Measurements from ENCODE around the gene IDS. TPM values are rescaled to one million over a fixed set of nuclear protein-coding genes. Genes with fewer than 3 reads are reported as not detected.
"Not testable (repeated sequence)": the region's sequence is repeated elsewhere in the genome, so short reads cannot be mapped to it uniquely, and the experiment has no call there.

Gene IDS, protein sequence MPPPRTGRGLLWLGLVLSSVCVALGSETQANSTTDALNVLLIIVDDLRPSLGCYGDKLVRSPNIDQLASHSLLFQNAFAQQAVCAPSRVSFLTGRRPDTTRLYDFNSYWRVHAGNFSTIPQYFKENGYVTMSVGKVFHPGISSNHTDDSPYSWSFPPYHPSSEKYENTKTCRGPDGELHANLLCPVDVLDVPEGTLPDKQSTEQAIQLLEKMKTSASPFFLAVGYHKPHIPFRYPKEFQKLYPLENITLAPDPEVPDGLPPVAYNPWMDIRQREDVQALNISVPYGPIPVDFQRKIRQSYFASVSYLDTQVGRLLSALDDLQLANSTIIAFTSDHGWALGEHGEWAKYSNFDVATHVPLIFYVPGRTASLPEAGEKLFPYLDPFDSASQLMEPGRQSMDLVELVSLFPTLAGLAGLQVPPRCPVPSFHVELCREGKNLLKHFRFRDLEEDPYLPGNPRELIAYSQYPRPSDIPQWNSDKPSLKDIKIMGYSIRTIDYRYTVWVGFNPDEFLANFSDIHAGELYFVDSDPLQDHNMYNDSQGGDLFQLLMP
- total RNA-seq: 28.3 TPM

DNA sequence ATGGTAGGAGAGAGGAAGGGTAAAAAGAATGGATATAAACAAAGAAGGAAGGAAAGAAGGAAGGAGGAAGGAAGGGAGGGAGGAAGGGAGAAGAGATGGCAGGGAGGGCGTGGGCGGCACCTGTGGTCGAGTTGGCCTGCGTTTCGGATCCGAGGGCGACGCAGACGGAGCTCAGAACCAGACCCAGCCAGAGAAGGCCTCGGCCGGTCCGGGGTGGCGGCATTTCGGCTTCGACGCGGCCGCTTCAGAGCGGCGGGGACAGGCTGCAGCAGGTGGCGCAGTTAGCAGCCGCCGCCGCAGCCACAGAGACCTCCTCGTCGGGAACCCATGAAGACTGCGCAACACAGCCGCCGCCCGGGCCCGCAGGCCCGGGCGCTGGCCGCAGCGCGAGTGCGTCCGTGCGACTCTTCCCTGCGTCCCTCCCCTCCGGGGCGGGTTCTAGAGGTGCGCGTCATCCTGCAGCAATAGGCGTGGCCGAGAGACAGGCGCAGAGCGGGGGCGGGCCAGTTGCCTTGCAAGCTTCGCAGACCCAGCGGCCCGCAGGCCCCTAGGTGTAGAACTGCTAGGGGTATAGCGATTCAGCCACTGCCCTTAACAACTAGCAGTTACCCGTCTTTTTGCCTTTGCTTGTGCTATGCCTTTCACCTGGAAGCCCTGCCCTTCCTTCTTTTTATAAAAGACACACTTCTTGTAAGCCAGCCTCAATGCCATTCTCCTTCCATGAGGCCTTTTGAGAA, at the start of gene IDS:
Gene IDS, minus strand, starts transcription at position 392 of the 737 bp plus-strand sequence. Its CDS starts 169 bp downstream, at position 223.
- DNase-seq: peak; percentile 94

DNA sequence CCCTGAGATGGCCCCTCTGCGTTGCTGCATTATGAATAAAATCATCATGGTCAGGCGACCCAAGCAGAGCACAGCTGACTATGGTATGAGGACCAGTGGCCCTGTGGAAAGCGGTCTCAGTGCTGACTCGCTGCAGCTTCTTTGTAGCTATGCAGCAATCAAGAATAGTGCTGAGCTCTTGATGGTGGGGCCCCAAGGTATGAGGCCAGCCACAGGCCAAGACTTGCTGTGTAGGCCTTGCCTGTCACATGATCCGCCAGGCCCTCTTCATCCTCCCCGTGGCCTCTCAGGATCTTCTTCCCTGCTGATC, 46.8 kb upstream of the IDS start:
- DNase-seq: not testable (repeated sequence)

DNA sequence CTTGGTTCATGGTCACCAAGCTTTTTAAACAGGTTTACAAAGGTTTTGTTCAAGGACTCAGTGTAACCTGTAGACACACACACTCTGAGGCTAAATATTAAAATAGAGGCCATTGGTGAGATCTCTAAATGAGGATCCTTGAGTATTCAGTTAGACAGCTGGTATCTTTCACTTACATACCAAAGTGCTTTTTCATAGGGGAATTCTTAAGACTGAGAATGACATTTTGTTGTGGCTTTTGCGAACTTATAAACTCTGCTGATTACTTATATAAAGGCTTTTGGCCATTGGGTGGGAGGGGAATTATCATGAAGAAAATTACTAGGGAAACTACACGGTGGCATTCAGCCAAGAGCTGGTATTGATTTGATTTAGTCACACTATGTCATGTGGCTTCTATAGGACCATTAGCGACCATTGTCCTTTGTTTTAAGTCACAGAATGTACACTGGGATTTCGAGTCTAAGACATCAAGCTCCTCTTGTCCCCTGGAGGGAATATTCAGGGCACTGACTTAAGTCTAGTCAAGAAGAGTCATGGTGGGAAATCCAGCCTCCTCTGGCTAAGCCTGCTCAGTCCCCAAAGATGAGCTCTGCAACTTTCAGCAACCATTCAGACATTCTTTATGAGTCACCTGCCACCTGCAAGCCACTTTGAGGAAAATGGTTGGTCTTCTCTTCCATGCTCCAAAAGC, 46.3 kb upstream of the IDS start:
- DNase-seq: not testable (repeated sequence)

DNA sequence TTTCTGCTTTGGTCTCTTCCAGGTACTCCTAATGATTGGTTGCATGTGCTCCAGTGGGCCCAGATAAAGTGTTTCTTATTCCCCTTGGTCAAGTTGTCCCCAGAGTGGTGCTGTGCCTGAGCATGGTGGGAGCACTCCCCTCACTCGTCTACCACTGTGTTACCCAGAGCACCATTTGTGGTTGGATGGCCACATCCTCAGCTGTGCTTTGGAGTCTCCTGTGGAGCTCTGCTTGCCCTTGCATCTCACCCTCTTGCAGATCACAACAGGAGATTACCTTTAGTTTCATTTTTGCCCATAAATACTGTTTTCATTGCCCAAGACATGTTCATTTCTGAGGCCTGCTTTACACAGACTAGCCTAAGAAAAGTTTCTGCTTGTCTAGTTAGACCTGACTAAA, 45.3 kb upstream of the IDS start:
- DNase-seq: not testable (repeated sequence)

DNA sequence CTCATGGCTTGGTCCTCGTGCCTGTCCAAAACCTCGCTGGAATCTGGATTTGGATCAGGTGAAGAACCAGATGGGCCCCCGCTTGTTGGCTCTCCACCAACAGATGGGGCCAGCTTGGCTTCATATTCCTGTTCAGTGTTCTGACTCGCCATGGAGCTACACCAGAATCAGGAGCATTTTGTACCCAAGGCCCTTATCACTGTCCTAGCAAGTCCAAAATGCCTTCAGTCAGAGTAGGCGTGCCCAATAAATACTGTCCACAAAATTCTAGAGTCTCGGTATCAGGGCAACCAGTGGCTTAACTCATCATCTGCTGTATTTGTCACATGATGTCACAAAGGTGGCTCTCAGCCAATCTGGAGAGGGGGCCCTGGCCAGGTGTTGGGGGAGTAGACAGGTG, 44.6 kb upstream of the IDS start, which contains the start of gene HSFX3:
Gene HSFX3, minus strand, starts transcription at position 224 of the 400 bp plus-strand sequence. Its CDS starts 72 bp downstream, at position 152.
- DNase-seq: not testable (repeated sequence)

DNA sequence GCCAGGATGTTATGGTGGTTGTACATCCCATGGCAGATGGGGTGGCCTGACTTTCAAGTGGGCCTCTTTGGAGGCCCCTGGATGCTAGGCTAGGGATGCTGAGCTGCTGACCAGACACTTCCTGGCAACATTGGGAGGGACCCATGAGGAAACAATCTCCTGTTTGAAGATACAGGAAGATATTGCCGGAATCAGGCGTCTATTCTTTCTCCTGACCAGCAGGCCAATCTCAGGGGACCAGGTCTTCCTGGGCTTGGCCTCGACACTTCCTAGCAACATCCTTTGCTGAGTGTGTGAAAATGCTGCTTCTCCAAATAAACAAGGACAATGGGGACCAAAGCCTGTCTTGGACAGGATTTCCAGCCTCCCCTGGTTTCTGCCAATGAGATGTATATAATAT, 42.7 kb upstream of the IDS start:
- not testable (repeated sequence) for DNase-seq

DNA sequence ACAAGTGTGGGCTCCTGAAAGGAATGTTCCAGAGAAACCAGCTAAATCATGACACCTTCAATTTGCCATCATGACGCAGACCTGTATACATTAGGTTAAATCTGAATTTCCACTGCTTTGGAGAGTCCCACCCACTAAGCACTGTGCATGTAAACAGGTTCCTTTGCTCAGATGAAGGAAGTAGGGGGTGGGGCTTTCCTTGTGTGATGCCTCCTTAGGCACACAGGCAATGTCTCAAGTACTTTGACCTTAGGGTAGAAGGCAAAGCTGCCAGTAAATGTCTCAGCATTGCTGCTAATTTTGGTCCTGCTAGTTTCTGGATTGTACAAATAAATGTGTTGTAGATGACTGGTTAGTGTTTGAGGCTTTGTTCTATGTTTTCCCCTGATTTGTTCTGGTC, 41.9 kb upstream of the IDS start:
- not testable (repeated sequence) for DNase-seq

DNA sequence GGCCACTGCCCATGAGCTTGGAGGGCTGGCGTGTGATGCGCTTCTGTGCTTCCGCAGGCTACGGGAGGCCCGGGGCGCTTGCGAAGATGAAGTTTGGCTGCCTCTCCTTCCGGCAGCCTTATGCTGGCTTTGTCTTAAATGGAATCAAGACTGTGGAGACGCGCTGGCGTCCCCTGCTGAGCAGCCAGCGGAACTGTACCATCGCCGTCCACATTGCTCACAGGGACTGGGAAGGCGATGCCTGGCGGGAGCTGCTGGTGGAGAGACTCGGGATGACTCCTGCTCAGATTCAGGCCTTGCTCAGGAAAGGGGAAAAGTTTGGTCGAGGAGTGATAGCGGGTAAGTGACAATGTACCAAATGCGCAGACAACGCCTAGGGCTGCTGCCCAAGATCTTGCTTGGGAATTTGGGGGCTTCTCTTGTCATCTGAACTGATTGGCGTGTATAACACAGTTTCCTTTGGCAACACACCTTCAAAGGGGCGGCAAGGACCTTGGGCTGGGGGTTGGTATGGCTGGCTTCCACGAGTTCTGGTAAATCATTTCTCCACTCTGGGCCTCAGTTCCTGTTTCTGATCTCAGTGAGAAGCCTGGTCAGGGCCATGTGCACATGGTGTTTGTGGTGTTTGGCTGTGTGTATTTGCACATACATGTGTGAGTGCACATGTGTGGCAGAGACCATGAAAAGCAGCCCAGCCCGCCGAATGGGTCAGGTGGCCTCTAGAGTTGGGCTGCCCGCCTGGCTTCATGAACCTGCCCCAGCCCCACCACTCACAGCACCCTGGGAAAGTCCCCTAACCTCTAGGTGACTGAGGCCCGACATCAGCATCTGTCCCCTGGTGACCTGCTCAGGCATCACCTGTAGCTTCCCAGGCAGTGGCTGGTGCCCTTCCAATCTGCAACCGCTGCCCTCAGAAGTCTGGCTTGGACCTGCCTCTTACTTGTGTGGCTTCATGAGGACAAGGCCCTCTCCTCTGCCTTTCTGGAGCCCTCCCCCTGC, 40.7 kb upstream of the IDS start:
- DNase-seq: not testable (repeated sequence)

DNA sequence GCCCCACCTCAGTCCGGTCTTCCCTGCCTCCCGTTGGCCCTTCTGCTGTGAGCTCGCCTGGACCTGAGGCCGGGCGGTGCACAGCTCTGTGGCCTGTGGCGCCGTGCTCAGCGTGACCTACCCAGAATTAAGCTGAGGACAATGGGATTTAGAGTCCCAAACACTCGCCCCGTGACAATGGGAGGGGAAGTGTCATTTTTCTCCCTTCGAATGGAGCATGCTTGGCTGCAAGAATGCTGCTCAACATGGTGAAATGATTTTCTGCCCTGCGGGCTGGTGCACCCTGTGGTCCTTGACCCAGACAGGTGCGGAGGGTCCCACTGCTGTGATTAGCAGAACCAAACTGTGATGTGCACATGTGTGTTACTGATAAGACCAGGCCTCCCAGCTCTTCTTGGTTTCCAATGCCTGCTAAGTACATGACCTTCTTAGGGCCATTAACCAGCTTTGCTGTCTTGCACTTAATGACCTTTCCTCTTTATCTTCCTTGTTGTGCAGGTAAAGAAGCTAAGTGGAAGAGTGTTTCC, 36.5 kb upstream of the IDS start:
- peak; percentile 12 for DNase-seq

DNA sequence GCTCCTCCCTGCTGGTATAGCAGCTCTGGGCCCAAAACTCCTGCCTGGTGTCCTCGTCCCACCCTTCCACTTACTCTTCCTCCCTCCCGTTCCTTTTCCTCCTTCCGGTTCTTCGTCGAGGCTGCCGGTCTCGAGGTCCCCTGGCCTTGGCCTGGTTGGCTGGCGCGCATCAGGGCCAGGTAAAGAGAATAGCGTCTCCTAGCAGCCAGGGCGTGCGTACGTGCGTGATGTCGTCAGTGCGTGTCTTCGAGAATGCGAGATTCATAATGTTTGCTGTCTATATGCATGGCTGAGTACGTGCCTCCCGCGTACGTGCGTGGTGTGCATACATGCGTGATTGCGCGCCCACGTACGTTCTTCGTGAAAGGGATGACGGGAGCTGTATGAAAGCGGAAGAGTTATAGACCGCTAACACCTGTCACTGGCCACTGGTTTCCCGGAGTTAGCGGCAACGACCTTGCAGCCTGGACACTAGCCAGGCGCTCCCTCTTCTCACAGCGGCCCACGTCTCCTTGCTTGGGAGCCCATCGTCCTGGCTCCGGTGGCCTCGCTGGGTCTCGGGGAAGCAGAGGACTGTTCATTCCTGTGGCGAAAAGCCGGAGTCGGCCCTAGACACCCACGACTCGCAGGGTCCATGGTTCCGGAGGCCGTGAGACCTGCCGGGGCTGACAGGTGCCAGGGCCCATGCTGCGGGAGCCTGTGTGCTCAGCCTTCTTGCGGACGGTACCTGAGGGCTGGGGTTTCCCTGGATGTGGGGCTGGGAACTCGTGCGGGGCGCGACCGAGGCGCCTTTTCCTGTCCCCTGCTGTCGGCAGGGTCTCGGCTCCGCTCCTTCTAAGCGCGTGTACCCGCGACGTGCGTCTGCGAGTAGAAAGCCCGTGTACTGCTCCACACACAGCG, 35.8 kb upstream of the IDS start, which contains the start of gene EOLA1:
Gene EOLA1, plus strand, starts transcription at position 392 of the 900 bp plus-strand sequence. CDS start 4,619 bp downstream, outside the sequence.
- peak; percentile 95 for DNase-seq

DNA sequence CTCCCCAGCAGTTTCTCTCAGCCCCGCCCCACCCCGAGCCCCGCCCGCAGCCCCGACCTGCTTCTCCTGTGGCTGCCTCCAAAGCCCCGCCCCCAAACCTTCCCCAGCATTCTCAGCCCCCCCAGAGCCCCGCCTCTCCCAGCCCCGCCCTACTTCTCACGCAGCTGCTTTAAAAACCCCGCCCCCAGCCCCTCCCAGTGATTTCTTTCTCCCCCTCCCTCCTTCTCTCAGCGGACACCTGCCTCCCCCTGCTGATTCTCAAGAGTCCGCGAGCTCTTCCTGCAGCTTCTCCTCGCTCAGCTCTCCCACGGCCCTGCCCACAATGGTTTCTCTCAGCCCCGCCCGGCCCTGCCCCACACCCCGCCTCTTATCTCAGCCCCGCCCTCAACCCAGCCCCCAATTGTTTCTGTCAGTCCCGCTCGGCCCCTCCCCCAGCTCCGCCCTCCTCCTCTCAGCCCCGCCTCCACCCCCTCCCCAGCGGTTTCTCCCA, 35.1 kb upstream of the IDS start:
- DNase-seq: peak; percentile 97

DNA sequence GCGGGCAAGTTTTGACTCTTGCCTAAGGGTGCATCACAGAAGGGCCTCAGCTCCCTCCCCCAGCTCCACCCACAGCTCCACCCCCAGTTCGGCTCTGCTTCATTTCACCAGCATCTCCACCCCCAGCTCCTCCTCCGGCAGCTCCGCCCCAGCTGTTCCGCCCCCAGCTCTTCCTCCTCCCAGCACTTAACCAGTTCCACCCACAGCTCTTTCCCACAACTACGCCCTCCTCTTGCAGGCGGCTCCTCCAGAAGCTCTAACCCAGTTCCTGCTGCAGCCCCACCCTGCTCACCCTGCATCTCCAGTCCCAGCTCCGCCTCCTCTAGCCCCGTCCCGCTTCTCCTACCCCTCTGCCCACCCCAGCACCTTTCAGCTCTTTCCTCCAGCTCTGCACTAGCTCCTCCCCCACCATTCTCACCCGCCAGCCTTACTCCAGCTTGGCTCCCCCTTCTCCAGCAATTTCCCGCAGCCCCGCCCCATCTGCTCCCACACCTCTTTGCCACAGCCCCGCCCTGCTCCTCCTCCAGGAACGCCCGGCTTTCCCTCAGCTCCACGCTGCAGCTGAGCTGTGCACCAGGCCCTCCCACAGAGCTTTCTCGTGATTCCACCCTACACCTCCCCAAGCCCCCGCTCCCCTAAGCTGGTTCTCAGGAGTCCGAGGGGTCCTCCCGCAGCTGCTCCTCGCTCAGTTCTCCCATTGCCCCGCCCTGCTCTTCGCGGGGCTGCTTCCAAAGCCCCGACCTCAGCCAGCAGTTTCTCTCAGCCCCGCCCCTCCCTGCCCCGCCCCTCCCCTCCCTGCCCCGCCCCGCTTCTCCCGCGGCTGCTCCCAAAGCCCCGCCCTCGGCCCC, 34.4 kb upstream of the IDS start:
- peak; percentile 95 for DNase-seq

DNA sequence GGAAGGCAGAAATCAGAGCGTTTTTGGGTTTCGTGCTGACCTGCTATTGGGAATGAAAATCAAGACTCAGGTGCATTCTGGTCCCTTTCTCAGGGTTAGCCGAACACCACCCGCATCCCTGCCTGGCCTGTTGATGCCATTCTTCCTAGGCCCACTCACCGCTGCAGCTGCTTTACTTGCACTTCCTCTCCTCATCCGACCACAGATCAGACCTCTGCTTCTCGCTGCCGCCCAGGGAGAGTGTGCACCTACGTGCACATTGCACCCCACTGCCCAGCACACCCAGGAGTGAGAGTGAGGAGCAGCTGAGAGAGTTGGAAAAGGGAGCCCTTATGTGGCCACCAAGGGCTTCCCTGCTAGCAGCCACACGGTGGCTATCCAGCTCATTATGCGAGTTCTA, 32.4 kb upstream of the IDS start:
- DNase-seq: not testable (repeated sequence)

DNA sequence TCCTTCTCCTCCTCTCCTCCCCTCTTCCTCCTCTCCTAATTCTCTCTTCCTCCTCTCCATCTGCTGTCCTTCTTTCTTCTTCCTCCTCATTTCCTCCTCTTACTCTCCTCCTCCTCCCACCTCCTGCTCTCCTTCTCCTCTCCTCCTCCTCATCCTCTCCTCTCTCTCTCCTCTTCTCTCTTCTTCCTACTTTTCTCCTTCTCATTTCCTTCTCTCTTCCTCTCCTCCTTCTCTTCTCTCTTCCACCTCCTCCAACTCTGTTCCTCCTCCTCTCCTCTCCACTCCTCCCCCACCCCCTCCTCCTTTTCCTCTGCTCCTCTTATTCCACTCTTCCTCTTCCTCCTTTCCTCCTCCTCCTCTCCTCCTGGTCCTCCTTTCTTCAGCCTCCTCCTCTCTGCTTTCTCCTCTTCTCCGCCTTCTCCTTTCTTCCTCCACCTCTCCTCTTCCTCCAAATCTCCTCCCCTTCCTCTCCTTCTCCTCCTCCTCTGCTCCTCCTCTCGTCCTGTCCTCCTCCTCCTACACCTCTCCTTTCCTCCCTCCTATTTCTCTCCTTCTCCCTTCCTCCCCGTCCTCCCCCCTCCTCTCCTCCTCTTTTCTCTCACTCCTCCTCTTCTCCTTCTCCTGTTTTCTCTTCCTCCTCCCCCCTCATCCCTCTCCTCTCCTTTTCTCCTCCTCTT, 30.0 kb upstream of the IDS start:
- not testable (repeated sequence) for DNase-seq

DNA sequence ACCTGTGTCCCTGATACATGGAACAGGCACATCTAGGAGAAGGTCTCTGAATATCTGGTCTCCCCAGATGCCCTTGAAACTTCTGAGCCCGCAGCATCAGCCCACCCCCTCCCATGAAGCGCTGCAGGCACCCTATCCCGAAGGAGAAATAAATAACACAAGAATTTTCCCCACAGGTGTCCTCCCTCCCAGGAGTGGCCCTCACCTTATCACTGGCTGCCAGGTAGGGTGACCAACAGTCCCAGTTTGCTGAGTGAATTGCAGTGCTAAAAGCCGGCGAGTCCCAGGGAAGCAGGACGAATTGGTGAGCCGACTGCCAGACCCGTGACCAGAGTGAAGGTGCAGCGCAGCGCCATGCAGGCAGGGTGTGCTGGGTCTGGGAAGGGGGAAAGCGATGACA, 28.9 kb upstream of the IDS start:
- not testable (repeated sequence) for DNase-seq

DNA sequence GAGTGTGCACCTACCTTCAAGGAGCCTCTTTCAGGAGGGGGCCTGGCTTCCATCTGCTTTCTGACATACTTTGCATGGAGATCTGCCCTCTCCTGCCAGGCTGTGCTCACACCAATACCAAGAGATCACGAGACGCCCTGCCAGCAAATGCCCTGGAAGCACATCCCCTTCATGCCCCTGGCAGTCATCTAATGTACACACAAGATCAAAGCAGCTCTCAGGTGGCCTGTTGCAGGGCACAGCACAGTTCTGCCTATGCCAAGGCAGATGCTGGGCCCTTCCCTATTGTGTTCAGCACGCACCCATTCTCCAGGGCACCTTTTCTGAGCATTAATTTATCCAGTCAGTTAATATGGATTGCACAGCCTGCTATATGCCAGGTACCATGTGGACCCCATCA, 27.8 kb upstream of the IDS start:
- DNase-seq: not testable (repeated sequence)

DNA sequence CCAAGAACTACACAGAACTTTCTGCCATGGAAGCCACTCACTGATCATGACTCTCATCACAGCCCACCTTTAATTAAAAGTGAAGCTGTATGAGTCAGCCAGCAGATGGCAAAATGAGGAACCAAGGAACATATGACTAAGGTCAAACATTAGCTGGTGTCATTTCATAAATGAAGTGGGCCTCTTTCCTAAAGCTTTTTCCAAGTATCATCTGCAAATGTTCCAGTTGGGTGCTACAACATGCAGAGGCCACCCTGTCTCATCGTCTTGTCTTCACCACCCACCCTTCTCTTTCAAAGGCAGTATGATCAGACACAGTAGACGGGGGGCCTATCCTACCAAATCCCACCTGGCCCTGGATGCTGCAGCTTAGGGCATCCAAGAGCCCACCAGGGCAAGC, 26.5 kb upstream of the IDS start:
- DNase-seq: no peak

DNA sequence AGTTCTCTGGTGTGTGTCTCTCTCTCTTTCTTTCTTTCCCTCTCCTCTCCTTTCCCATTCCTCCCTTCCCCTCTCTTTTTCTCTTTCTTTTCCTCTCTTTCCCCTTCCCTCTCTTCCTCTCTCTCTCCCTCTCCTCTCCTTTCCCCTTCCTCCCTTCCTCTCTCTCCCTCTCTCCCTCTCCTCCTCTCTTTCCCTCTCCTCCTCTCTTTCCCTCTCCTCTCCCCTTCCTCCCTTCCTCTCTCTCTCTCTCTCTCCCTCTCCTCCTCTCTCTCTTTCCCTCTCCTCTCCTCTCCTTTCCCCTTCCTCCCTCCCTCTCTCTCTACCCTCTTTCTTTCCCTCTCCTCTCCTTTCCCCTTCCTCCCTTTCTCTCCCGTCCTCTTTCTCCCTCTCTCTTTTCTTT, 23.3 kb upstream of the IDS start:
- DNase-seq: no peak

Data from tongue (tissue), 2 donors.